Gastroesophageal sphincter (tissue), 4 donors: ENCODE measurements around the gene OBI1. TPM values are rescaled to one million over a fixed set of nuclear protein-coding genes. Genes with fewer than 3 reads are reported as not detected.

ENCODE experiments used
- ATAC-seq: fragments of 150-250 bp; one replicate; pipeline ENCODE4 v1.9.1; 2016; ENCODE audit warnings: mild to moderate bottlenecking, moderate library complexity
- H3K27ac ChIP-seq, 4 donors: fragments of 200-600 bp; sonication (generic) in 3 of 4; 1 replicate in 3 of 4; 2 replicates in 1 of 4; pipeline ENCODE4 v1.5.1; 2016 to 2019
- H3K27me3 ChIP-seq: fragments of 200-600 bp; sonication (generic); one replicate; pipeline ENCODE4 v1.5.1; 2019
- H3K36me3 ChIP-seq, 2 donors: fragments of 200-600 bp; sonication (generic); one replicate each; pipeline ENCODE4 v1.5.1; 2019; ENCODE audit warnings: control low read depth in 1 of 2
- H3K4me1 ChIP-seq, 3 donors: fragments of 200-600 bp; sonication (generic); 1 replicate in 2 of 3; 2 replicates in 1 of 3; pipeline ENCODE4 v1.5.1; 2016 to 2019; ENCODE audit warnings: control low read depth in 2 of 3
- H3K4me3 ChIP-seq, 2 donors: fragments of 200-600 bp; sonication (generic); one replicate each; pipeline ENCODE4 v1.5.1; 2019; ENCODE audit warnings: mild to moderate bottlenecking in 1 of 2, moderate library complexity in 1 of 2
- H3K9me3 ChIP-seq, 3 donors: fragments of 200-600 bp; sonication (generic); one replicate each; pipeline ENCODE4 v1.5.1; 2017 to 2019; ENCODE audit warnings: control low read depth in 2 of 3
- CTCF ChIP-seq, 4 experiments: fragments of 200-600 bp in 2 of 4; fragments of 450-650 bp in 2 of 4; sonication (generic) in 1 of 4; IDR thresholded peaks; one replicate each; pipeline ENCODE4 v1.5.1; 2017 to 2019; ENCODE audit warnings: antibody characterized with exemption in 4 of 4, mild to moderate bottlenecking in 2 of 4, moderate library complexity in 2 of 4
- EP300 ChIP-seq: sonication (generic); formaldehyde crosslinking; IDR thresholded peaks from one replicate; pipeline ENCODE4 v1.6.1; 2017; ENCODE audit warnings: antibody characterized with exemption, mild to moderate bottlenecking
- POLR2A ChIP-seq, 2 donors: fragments of 450-650 bp; IDR thresholded peaks; one replicate each; pipeline ENCODE4 v1.6.1; 2017; ENCODE audit warnings: antibody characterized with exemption in 2 of 2, mild to moderate bottlenecking in 2 of 2, moderate library complexity in 1 of 2
- POLR2AphosphoS5 ChIP-seq: sonication (generic); formaldehyde crosslinking; IDR thresholded peaks from one replicate; pipeline ENCODE4 v1.6.1; 2017; ENCODE audit warnings: antibody characterized with exemption
- WGBS, 2 donors: methylation state at CpG; one replicate each; pipeline ENCODE4 v1.1.5; 2018; ENCODE audit warnings: low coverage in 1 of 2; 5-methylcytosine and 5-hydroxymethylcytosine counted together
- total RNA-seq, 4 donors: library from RNA; depleted of rRNA; stranded (reverse); fragments of >200 nt; gene quantifications; one replicate each; pipeline ENCODE4 v1.1.0, GENCODE V29; 2016

Gene OBI1
- total RNA-seq, 4 donors from 2014 or later, result 9.6 to 15.5 (median 10.7) TPM

DNA sequence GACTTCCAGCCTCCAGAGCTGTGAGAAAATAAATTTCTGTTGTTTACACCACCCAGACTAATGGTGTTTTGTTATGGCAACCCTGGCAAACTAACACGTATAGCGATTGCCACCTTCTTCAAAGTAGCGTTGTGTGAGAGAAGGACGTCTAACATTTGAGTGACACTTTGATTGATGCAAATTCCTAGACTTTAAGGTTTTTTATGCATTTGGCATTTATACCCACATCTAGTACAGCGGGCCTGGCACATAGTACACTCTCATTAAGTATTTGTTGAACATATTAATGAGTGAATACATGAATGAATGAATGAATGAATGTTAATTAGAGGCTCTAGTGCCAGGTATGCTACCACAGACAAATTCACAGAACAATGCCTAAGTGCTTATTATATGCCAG is 92.3 kb downstream of the OBI1 start:
- no peak for TF ChIP-seq CTCF (IDR thresholded peaks at IDR 0.05)
- TF ChIP-seq POLR2AphosphoS5, result no peak
- TF ChIP-seq EP300, result no peak
- no peak for TF ChIP-seq POLR2A (IDR thresholded peaks at IDR 0.05)
- Histone ChIP-seq H3K27ac (no peak overlapping the region), H3K9me3 (no peaks in the 10 kb centered on the region), H3K4me1 (no peaks in the 10 kb centered on the region), H3K4me3 (no peak overlapping the region), H3K36me3 (no peaks in the 10 kb centered on the region), H3K27me3 (peaks cover 16% of the 10 kb centered on the region)
- no peak for ATAC-seq
- 76 to 78% methylated on average over 5 of the region's 5 CpGs for WGBS, 2 donors

Other genes starting within 250 kb of the OBI1 start
- under 1 TPM in 1 of 4 donors, not detected in 3; 0.08 TPM for gene POU4F1, start 55.6 kb downstream of the OBI1 start, total RNA-seq